ENCODE data around the gene CALHM6. TPM values are rescaled to one million over a fixed set of nuclear protein-coding genes. Genes with fewer than 3 reads are reported as not detected.

CALHM6 gene
- total RNA-seq, 4 donors from 2014 or later = 0.76 to 4.1 (median 1.2) TPM; not detected in 1

GRCh38 chr6:116471531-116471930, 10.4 kb downstream of the CALHM6 start:
- WGBS = 89% methylated on average over 1 of the region's 1 CpG
- Histone ChIP-seq H3K4me1 (peaks cover 4% of the 10 kb centered on the region), H3K4me3 (no peak overlapping the region), H3K36me3 (no peaks in the 10 kb centered on the region), H3K27ac (no peak overlapping the region), H3K9me3 (no peaks in the 10 kb centered on the region), H3K27me3 (no peaks in the 10 kb centered on the region)
- no peak for TF ChIP-seq POLR2AphosphoS5 (IDR thresholded peaks at IDR 0.05)
- no peak for TF ChIP-seq EP300 (IDR thresholded peaks at IDR 0.05)
- TF ChIP-seq CTCF (IDR thresholded peaks at IDR 0.05) = no peak
- TF ChIP-seq POLR2A (IDR thresholded peaks at IDR 0.05) = no peak
- DNase-seq (ENCODE audit: low spot score in 2 of 2) = no peak

GRCh38 chr6:116472706-116473105, 11.5 kb downstream of the CALHM6 start:
- H3K9me3 ChIP-seq = no peaks in the 10 kb centered on the region
- no peak for DNase-seq (ENCODE audit: low spot score in 2 of 2)
- 62% methylated on average over 3 of the region's 3 CpGs for WGBS
- H3K36me3 ChIP-seq = no peaks in the 10 kb centered on the region
- H3K4me3 ChIP-seq = no peak overlapping the region
- H3K4me1 ChIP-seq = peaks cover 4% of the 10 kb centered on the region
- no peaks in the 10 kb centered on the region for H3K27me3 ChIP-seq
- TF ChIP-seq POLR2AphosphoS5 (IDR thresholded peaks at IDR 0.05) (no peak), POLR2A (IDR thresholded peaks at IDR 0.05) (no peak), CTCF (IDR thresholded peaks at IDR 0.05) (no peak)
- H3K27ac ChIP-seq = no peak overlapping the region

DNA sequence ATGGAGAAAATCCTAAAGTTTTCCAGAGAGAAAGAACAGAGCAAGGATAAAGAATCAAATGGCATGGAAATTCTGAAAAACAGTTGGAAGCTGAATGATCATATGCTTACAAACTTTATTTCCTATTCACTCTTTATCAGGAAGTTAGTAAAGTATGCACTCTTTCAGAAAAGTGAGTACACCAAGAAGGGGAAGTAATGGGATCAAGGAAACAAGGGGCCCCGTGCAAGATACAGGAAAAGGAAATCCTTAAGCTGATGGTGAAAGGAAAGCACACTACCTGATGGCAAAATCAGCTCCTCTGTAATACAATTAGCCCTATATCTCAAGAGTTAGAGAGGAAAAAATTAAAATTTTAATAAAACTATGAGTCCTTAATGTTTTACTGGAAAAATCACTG, 14.0 kb downstream of the CALHM6 start:
- no peak overlapping the region for H3K4me3 ChIP-seq
- H3K36me3 ChIP-seq = no peaks in the 10 kb centered on the region
- H3K4me1 ChIP-seq = peaks cover 4% of the 10 kb centered on the region
- no peaks in the 10 kb centered on the region for H3K27me3 ChIP-seq
- WGBS = 71% methylated on average over 1 of the region's 1 CpG
- no peak for DNase-seq (ENCODE audit: low spot score in 2 of 2)
- no peak overlapping the region for H3K27ac ChIP-seq
- TF ChIP-seq CTCF (IDR thresholded peaks at IDR 0.05) (no peak), POLR2AphosphoS5 (IDR thresholded peaks at IDR 0.05) (no peak), POLR2A (IDR thresholded peaks at IDR 0.05) (no peak), EP300 (IDR thresholded peaks at IDR 0.05) (no peak)
- no peaks in the 10 kb centered on the region for H3K9me3 ChIP-seq

DNA sequence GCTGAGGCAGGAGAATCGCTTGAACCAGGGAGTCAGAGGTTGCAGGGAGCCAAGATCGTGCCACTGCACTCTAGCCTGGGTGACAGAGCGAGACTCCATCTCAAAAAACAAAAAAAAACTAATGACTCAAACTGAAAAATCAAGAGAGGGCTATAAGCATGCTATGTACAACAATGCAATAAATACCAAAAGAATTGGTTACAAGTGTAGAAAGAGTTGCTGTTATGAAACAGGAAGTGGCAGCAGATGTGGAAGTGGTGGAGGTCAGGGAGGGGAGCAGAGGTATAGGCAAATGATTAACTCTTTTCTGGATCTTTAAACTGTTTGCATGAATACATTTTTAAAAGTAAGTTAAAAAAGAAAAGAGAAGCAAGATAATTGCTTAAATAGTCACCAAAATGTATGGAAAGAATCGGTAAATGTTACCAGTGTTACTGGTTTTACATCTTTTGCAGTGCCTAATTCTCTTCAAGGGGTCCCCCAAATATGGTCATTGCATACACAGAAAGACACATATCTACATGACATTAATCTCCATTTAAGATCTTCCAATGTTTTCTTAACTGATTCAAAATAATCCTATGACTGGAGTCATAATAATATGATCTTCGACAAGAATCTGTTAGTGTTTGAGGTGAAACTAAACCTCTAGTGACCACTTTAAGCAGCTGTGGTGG, 15.0 kb downstream of the CALHM6 start:
- 69% methylated on average over 5 of the region's 5 CpGs for WGBS
- no peak overlapping the region for H3K4me3 ChIP-seq
- TF ChIP-seq POLR2AphosphoS5 (IDR thresholded peaks at IDR 0.05) (no peak), POLR2A (IDR thresholded peaks at IDR 0.05) (no peak), EP300 (IDR thresholded peaks at IDR 0.05) (no peak), CTCF (IDR thresholded peaks at IDR 0.05) (no peak)
- peaks cover 4% of the 10 kb centered on the region for H3K4me1 ChIP-seq
- no peak for DNase-seq (ENCODE audit: low spot score in 2 of 2)
- no peaks in the 10 kb centered on the region for H3K36me3 ChIP-seq
- H3K27ac ChIP-seq = no peak overlapping the region
- H3K9me3 ChIP-seq = no peaks in the 10 kb centered on the region
- H3K27me3 ChIP-seq = no peaks in the 10 kb centered on the region

DNA sequence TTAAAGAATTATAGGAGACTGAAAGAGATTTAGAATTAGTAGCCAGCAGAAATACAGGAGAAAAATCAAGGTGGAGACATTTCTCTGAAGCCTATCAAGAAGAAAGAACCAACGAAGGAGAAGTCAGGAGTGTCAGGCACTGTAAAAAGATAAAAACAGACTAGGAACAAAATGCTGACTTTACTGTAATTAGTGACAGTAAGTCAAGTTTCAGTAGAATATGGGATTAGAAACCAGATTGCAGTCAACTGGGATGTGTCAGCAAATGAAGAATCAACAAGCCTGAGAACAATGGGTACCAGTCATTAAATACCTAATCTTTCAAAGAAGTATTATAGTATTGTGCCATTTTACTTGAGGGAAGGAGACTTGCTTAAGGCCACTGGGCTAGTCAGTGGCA, 21.6 kb downstream of the CALHM6 start:
- 72% methylated on average over 1 of the region's 1 CpG for WGBS
- Histone ChIP-seq H3K27ac (no peak overlapping the region), H3K4me1 (no peaks in the 10 kb centered on the region), H3K4me3 (no peak overlapping the region), H3K27me3 (no peaks in the 10 kb centered on the region), H3K9me3 (no peaks in the 10 kb centered on the region), H3K36me3 (no peaks in the 10 kb centered on the region)
- TF ChIP-seq POLR2A (IDR thresholded peaks at IDR 0.05) (no peak), CTCF (IDR thresholded peaks at IDR 0.05) (no peak), POLR2AphosphoS5 (IDR thresholded peaks at IDR 0.05) (no peak), EP300 (IDR thresholded peaks at IDR 0.05) (no peak)
- no peak for DNase-seq (ENCODE audit: low spot score in 2 of 2)
